GM23248 (cell line): ENCODE measurements around the gene EML6. TPM values are rescaled to one million over a fixed set of nuclear protein-coding genes. Genes with fewer than 3 reads are reported as not detected.

Experiments
- DNase-seq: peaks from one replicate; pipeline ENCODE4 v3.0.0-alpha.2; 2015
- H2AFZ ChIP-seq: fragments of 200-600 bp; sonication (generic); 2 replicates; pipeline ENCODE4 v1.6.1; 2016; ENCODE audit warnings: antibody characterized with exemption
- H3F3A ChIP-seq: fragments of 200-600 bp; sonication (generic); 2 replicates; pipeline ENCODE4 v1.6.1; 2016; ENCODE audit warnings: mild to moderate bottlenecking, antibody characterized with exemption, mixed run types; ENCODE audit not compliant: insufficient read depth
- H3K27ac ChIP-seq: fragments of 200-600 bp; sonication (generic); 2 replicates; pipeline ENCODE4 v1.5.1; 2016; ENCODE audit warnings: mild to moderate bottlenecking
- H3K27me3 ChIP-seq: fragments of 200-600 bp; sonication (generic); replicated peaks from 2 replicates; pipeline ENCODE4 v1.6.1; 2016; ENCODE audit warnings: mild to moderate bottlenecking; ENCODE audit not compliant: insufficient read depth
- H3K36me3 ChIP-seq: fragments of 200-600 bp; sonication (generic); 2 replicates; pipeline ENCODE4 v1.6.1; 2016; ENCODE audit warnings: low read depth, mild to moderate bottlenecking
- H3K4me1 ChIP-seq: fragments of 200-600 bp; sonication (generic); 2 replicates; pipeline ENCODE4 v1.6.1; 2016; ENCODE audit warnings: mild to moderate bottlenecking; ENCODE audit not compliant: insufficient read depth
- H3K4me2 ChIP-seq: fragments of 200-600 bp; sonication (generic); one replicate; pipeline ENCODE4 v1.6.1; 2016; ENCODE audit warnings: mild to moderate bottlenecking; ENCODE audit not compliant: unreplicated experiment
- H3K4me3 ChIP-seq: fragments of 200-600 bp; sonication (generic); 2 replicates; pipeline ENCODE4 v1.5.1; 2016; ENCODE audit warnings: mild to moderate bottlenecking
- H3K79me2 ChIP-seq: fragments of 200-600 bp; sonication (generic); 2 replicates; pipeline ENCODE4 v1.6.1; 2016; ENCODE audit warnings: mild to moderate bottlenecking; ENCODE audit not compliant: insufficient read depth
- H3K9ac ChIP-seq: fragments of 200-600 bp; sonication (generic); 2 replicates; pipeline ENCODE4 v1.6.1; 2016; ENCODE audit warnings: mild to moderate bottlenecking
- H3K9me2 ChIP-seq: fragments of 200-600 bp; sonication (generic); 2 replicates; pipeline ENCODE4 v1.6.1; 2016; ENCODE audit warnings: mixed run types, mild to moderate bottlenecking, moderate library complexity; ENCODE audit not compliant: insufficient read depth
- H3K9me3 ChIP-seq: fragments of 200-600 bp; sonication (generic); one replicate; pipeline ENCODE4 v1.6.1; 2017; ENCODE audit warnings: low read depth
- H4K20me1 ChIP-seq: fragments of 200-600 bp; sonication (generic); 2 replicates; pipeline ENCODE4 v1.6.0; 2016; ENCODE audit not compliant: insufficient read depth
- EZH2 ChIP-seq: fragments of 200-600 bp; sonication (generic); IDR thresholded peaks from 2 replicates; pipeline ENCODE4 v1.6.1; 2018; ENCODE audit warnings: antibody characterized with exemption, mild to moderate bottlenecking; ENCODE audit not compliant: insufficient read depth, poor library complexity, severe bottlenecking
- EZH2phosphoT487 ChIP-seq: fragments of 200-600 bp; sonication (generic); IDR thresholded peaks from 2 replicates; pipeline ENCODE4 v1.6.1; 2018; ENCODE audit warnings: antibody characterized with exemption, moderate library complexity, mild to moderate bottlenecking, low read depth; ENCODE audit not compliant: insufficient read depth
- WGBS, 2 experiments: methylation state at CpG; one replicate each; pipeline ENCODE4 v1.1.6; 2015 to 2017; ENCODE audit warnings: low lambda C conversion rate in 2 of 2, low coverage in 1 of 2; ENCODE audit errors: missing lambda C conversion rate in 2 of 2; 5-methylcytosine and 5-hydroxymethylcytosine counted together
- in situ Hi-C: fragments of 300-500 bp; cut with MboI; formaldehyde crosslinking; loops from 2 replicates; pipeline ENCODE4 v1.15.0; 2020
- polyA plus RNA-seq: library from polyadenylated mRNA; unstranded; fragments of >200 nt; fragmentation: Nextera tagmentation; extraction: Ambion mirVana; gene quantifications from 2 replicates; pipeline ENCODE4 v1.2.1, GENCODE V29; 2016
- total RNA-seq: library from RNA; depleted of rRNA; stranded (reverse); fragments of >200 nt; shearing (Covaris generic); gene quantifications from 2 replicates; pipeline ENCODE4 v1.2.3, GENCODE V29; 2014

Gene EML6
- total and polyA plus RNA-seq, 2 experiments from 2014 or later: 0.54 to 0.76 TPM

GRCh38 chr2:54912305-54912704, 188.8 kb downstream of the EML6 start:
- H3F3A ChIP-seq: peaks cover 9% of the 10 kb centered on the region
- no peak overlapping the region for H3K9ac ChIP-seq
- no peaks in the 10 kb centered on the region for H3K9me3 ChIP-seq
- WGBS, 2 experiments: 87 to 89% methylated on average over 4 of the region's 4 CpGs
- no peak overlapping the region for H3K4me2 ChIP-seq
- no peaks in the 10 kb centered on the region for H3K9me2 ChIP-seq
- H3K4me3 ChIP-seq: no peak overlapping the region
- no peak for TF ChIP-seq EZH2phosphoT487
- no peak for TF ChIP-seq EZH2
- H4K20me1 ChIP-seq: no peaks in the 10 kb centered on the region
- H3K4me1 ChIP-seq: peaks cover 14% of the 10 kb centered on the region
- H3K36me3 ChIP-seq: no peaks in the 10 kb centered on the region
- no peak for DNase-seq
- in situ Hi-C loops: no loop called here
- H3K79me2 ChIP-seq: no peaks in the 10 kb centered on the region
- no peak overlapping the region for H3K27ac ChIP-seq
- H3K27me3 ChIP-seq: no peaks in the 10 kb centered on the region
- no peak overlapping the region for H2AFZ ChIP-seq

DNA sequence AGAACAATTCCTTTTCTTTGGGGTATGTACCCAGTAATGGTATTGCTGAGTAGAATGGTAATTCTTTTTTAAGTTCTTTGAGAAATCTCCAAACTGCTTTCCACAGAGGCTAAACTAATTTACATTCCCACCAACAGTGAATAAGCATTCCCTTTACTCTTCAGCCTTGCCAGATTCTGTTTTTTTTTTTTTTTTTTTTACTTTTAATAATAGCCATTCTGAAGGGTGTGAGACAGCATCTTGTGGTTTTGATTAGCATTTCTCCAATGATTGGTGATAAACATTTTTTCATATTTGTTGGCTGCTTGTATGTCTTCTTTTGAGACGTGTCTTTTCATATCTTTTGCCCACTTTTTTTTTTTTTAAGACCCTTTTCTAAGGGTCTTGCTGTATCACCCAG, 189.4 kb downstream of the EML6 start:
- peaks cover 14% of the 10 kb centered on the region for H3K4me1 ChIP-seq
- no peaks in the 10 kb centered on the region for H4K20me1 ChIP-seq
- H2AFZ ChIP-seq: no peak overlapping the region
- in situ Hi-C loops: no loop called here
- H3K9ac ChIP-seq: no peak overlapping the region
- no peak overlapping the region for H3K4me2 ChIP-seq
- H3K9me2 ChIP-seq: no peaks in the 10 kb centered on the region
- no peak for DNase-seq
- TF ChIP-seq EZH2phosphoT487 (no peak), EZH2 (no peak)
- H3K27ac ChIP-seq: no peak overlapping the region
- no peaks in the 10 kb centered on the region for H3K79me2 ChIP-seq
- peaks cover 9% of the 10 kb centered on the region for H3F3A ChIP-seq
- H3K4me3 ChIP-seq: no peak overlapping the region
- no peaks in the 10 kb centered on the region for H3K36me3 ChIP-seq
- WGBS, 2 experiments: 39 to 60% methylated on average over 1 of the region's 1 CpG
- H3K27me3 ChIP-seq: no peaks in the 10 kb centered on the region
- H3K9me3 ChIP-seq: no peaks in the 10 kb centered on the region

DNA sequence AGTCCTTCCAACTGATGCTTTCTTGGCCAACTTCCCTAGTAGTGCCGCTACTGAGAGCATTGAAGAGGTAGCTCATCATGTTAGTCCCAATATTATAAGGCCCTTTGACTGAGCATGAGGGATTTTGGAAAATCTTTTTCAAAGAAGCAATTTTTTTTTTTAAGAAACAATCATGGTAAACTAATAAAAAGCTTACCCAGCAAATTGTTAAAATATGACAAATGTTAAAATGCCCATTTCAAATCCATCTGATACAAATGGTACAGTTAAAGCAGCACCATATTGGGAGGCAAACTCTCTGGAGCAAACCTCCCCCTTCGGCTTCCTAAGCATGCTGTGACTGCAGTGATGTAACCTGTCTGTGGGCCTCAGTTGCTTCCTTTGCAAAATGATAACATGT, 191.2 kb downstream of the EML6 start:
- Histone ChIP-seq H3K79me2 (no peaks in the 10 kb centered on the region), H3K9me3 (no peaks in the 10 kb centered on the region), H3K4me2 (no peak overlapping the region), H3K36me3 (no peaks in the 10 kb centered on the region), H3K27me3 (no peaks in the 10 kb centered on the region), H3K9me2 (no peaks in the 10 kb centered on the region), H3K4me1 (no peaks in the 10 kb centered on the region; the same call in 1 of the 2 replicates), H3K9ac (no peak overlapping the region), H2AFZ (no peak overlapping the region), H4K20me1 (no peaks in the 10 kb centered on the region), H3K27ac (no peak overlapping the region), H3F3A (no peaks in the 10 kb centered on the region), H3K4me3 (no peak overlapping the region)
- TF ChIP-seq EZH2phosphoT487 (no peak), EZH2 (no peak)
- WGBS, 2 experiments: 77 to 84% methylated on average over 2 of the region's 2 CpGs
- DNase-seq: no peak
- in situ Hi-C loops: no loop called here

- no peaks in the 10 kb centered on the region for H4K20me1 ChIP-seq
- no peaks in the 10 kb centered on the region for H3K9me2 ChIP-seq
- H3K4me2 ChIP-seq: no peak overlapping the region
- no peak overlapping the region for H3K9ac ChIP-seq
- no peaks in the 10 kb centered on the region for H3K36me3 ChIP-seq
- H3K9me3 ChIP-seq: peaks cover 2% of the 10 kb centered on the region
- TF ChIP-seq EZH2phosphoT487 (no peak), EZH2 (no peak)
- no peak overlapping the region for H2AFZ ChIP-seq
- no peaks in the 10 kb centered on the region for H3F3A ChIP-seq
- WGBS, 2 experiments: 83 to 84% methylated on average over 4 of the region's 4 CpGs
- no peaks in the 10 kb centered on the region for H3K27me3 ChIP-seq
- no peak overlapping the region for H3K4me3 ChIP-seq
- H3K27ac ChIP-seq: no peak overlapping the region
- in situ Hi-C loops: no loop called here
- H3K79me2 ChIP-seq: no peaks in the 10 kb centered on the region
- no peaks in the 10 kb centered on the region for H3K4me1 ChIP-seq
- no peak for DNase-seq
Observed at GRCh38 chr2:54915101-54915500, 191.6 kb downstream of the EML6 start.

GRCh38 chr2:54916637-54917036, 193.2 kb downstream of the EML6 start:
- DNase-seq: no peak
- Histone ChIP-seq H3K4me1 (no peaks in the 10 kb centered on the region), H3K27ac (no peak overlapping the region), H3K4me3 (no peak overlapping the region), H3F3A (no peaks in the 10 kb centered on the region), H4K20me1 (no peaks in the 10 kb centered on the region), H3K36me3 (no peaks in the 10 kb centered on the region), H3K9me3 (peaks cover 12% of the 10 kb centered on the region), H3K9ac (no peak overlapping the region), H2AFZ (no peak overlapping the region), H3K79me2 (no peaks in the 10 kb centered on the region), H3K4me2 (no peak overlapping the region), H3K27me3 (no peaks in the 10 kb centered on the region), H3K9me2 (no peaks in the 10 kb centered on the region)
- 93 to 94% methylated on average over 8 of the region's 8 CpGs for WGBS, 2 experiments
- in situ Hi-C loops: no loop called here
- no peak for TF ChIP-seq EZH2
- no peak for TF ChIP-seq EZH2phosphoT487
